ENCODE data around the gene CD6. TPM values are rescaled to one million over a fixed set of nuclear protein-coding genes. Genes with fewer than 3 reads are reported as not detected.

The CD6 gene
- total and polyA plus RNA-seq, 2 of the 8 experiments (the other 6 are each of a cell fraction or from before 2014, with no cell fraction given): 0.03 TPM; not detected in 1

DNA sequence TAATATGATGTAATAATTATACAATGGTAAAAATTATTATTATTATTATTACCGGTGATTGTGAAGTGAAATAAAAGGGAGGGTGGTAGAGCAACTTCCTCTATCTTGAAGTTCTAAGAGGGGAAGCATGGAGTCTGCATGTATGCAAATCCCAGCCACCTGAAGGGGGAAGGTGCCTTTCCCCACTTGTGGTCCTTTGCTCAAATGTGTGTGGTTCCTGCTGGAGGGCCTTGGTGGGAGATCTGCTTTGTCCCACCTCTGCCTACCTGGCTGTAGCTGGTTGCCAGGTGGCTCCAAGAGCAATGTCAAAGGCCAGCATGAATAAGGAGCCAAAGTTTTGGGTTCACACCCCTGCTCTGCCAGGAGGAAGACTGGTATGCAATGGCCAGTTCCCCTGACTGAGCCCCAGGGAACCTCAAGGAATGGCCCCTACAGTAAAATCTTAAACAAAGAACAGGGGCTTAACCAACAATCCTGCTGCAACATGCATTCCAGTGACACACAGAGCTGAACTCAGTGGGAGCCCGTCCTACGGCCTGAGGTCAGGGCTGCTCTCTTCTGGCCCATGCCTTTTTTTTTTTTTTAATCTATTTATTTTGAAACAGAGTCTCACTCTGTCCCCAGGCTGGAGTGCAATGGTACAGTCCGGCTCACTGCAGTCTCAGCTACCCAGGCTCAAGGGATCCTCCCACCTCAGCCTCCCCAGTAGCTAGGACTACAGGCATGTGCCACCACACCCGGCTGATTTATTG, 38.7 kb upstream of the CD6 start:
- TF ChIP-seq TEAD4 (IDR thresholded peaks at IDR 0.05; ENCODE audit: low read depth, low read length) (0 out of 2 replicates have a peak, but pooled peaks have one; percentile 40), KDM5A (IDR thresholded peaks at IDR 0.05; ENCODE audit: low read length) (no peak), CREB1 (IDR thresholded peaks at IDR 0.05) (no peak), NRF1 (IDR thresholded peaks at IDR 0.05; ENCODE audit: low read depth, low read length) (no peak), BRCA1 (IDR thresholded peaks at IDR 0.05; ENCODE audit: low read depth, low read length) (no peak), RNF2 (IDR thresholded peaks at IDR 0.05; ENCODE audit: borderline replicate concordance, low read depth, low read length, missing control alignments, poor library complexity, severe bottlenecking) (no peak), SIX5 (IDR thresholded peaks at IDR 0.05; ENCODE audit: low read depth, low read length) (no peak)
- TF ChIP-seq, protein P1, sequence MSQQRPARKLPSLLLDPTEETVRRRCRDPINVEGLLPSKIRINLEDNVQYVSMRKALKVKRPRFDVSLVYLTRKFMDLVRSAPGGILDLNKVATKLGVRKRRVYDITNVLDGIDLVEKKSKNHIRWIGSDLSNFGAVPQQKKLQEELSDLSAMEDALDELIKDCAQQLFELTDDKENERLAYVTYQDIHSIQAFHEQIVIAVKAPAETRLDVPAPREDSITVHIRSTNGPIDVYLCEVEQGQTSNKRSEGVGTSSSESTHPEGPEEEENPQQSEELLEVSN (IDR thresholded peaks at IDR 0.05): no peak
- Histone ChIP-seq H3K4me3 (ENCODE audit: extremely low read depth in 1 of 4, insufficient read depth in 2 of 4, low read depth in 3 of 4, low read length in 4 of 4) (no peak overlapping the region), H3K79me2 (ENCODE audit: control insufficient read depth in 1 of 2, insufficient read depth in 2 of 2, low read length in 2 of 2) (no peaks in the 10 kb centered on the region), H4K91ac (replicated peaks; ENCODE audit: insufficient read length, low read length) (no peak overlapping the region), H2BK120ac (replicated peaks; ENCODE audit: low read depth, low read length) (no peak overlapping the region), H2BK12ac (ENCODE audit: low read depth, low read length) (no peak overlapping the region), H3K27me3 (replicated peaks in 1 of 4; ENCODE audit: control insufficient read depth in 3 of 4, extremely low read depth in 1 of 4, insufficient read depth in 3 of 4, low read length in 3 of 4) (no peaks in the 10 kb centered on the region), H2BK5ac (ENCODE audit: low read depth, low read length) (no peak overlapping the region), H3K27ac (ENCODE audit: low read depth, low read length) (0 out of 2 replicates have a peak overlapping the region, but pooled peaks have one; percentile 38), H3K56ac (replicated peaks; ENCODE audit: insufficient read length, low read depth, low read length) (no peak overlapping the region), H3K18ac (ENCODE audit: extremely low read depth, low read length) (no peak overlapping the region), H3K9ac (replicated peaks in 1 of 4; ENCODE audit: extremely low read depth in 1 of 4, low read depth in 3 of 4, low read length in 3 of 4) (peak overlapping the region in 1 of 4 experiments; percentile 27; a peak in 1 of 7 replicates), H3K23me2 (ENCODE audit: low read depth, low read length) (no peaks in the 10 kb centered on the region), H3K9me3 (ENCODE audit: insufficient read depth in 2 of 2, low read depth in 1 of 2, low read length in 1 of 2) (no peaks in the 10 kb centered on the region), H4K5ac (ENCODE audit: insufficient read length, low read depth, low read length) (peak overlapping the region; percentile 44), H2BK20ac (ENCODE audit: low read length) (no peak overlapping the region), H4K20me1 (replicated peaks in 1 of 2; ENCODE audit: control insufficient read depth in 1 of 2, insufficient read depth in 2 of 2, low read length in 2 of 2) (peaks cover 3 to 9% of the 10 kb centered on the region in 2 experiments), H2AK5ac (ENCODE audit: low read depth, low read length) (no peak overlapping the region), H2BK15ac (ENCODE audit: low read length) (no peak overlapping the region), H3K4me1 (replicated peaks in 1 of 4; ENCODE audit: control insufficient read depth in 3 of 4, insufficient read depth in 4 of 4, low read length in 3 of 4) (peaks cover 0 to 3% (median 1%) of the 10 kb centered on the region in 4 experiments; a peak in 4 of 7 replicates), H3K4me2 (ENCODE audit: insufficient read depth in 1 of 2, low read depth in 2 of 2, low read length in 2 of 2) (no peak overlapping the region), H2AFZ (ENCODE audit: low read length) (no peak overlapping the region), H3K14ac (ENCODE audit: insufficient read length) (no peak overlapping the region), H3K4ac (replicated peaks; ENCODE audit: insufficient read length, low read depth, low read length) (no peak overlapping the region), H3K79me1 (ENCODE audit: low read depth, low read length) (no peaks in the 10 kb centered on the region), H3K23ac (ENCODE audit: insufficient read length) (no peak overlapping the region), H4K8ac (ENCODE audit: extremely low read depth, insufficient read depth, low read length) (peak overlapping the region; percentile 25; the same call in 1 of the 2 replicates), H3K36me3 (ENCODE audit: control insufficient read depth in 2 of 4, insufficient read depth in 4 of 4, low read length in 3 of 4) (peaks cover 10 to 58% (median 27%) of the 10 kb centered on the region in 4 experiments; a peak in 7 of 8 replicates)
- POLR2A ChIA-PET (ENCODE audit: partially characterized antibody): interaction anchor here (1.0 to 2.1 kb wide), 3 partner anchors 8 to 27 kb away, joined by 4 to 5 read pairs (median 4); no protein-coding TSS in a partner anchor
- no peak for DNase-seq (ENCODE audit: low read depth in 1 of 2, low spot score in 2 of 2)
- CTCF ChIA-PET (ENCODE audit: partially characterized antibody): interaction anchor here (1.0 to 3.4 kb wide), 8 partner anchors 10 to 36 kb away, joined by 3 to 20 read pairs (median 3); no protein-coding TSS in a partner anchor
- no peak for FAIRE-seq
- WGBS, 2 experiments (ENCODE audit: extremely low coverage in 1 of 2, insufficient coverage in 1 of 2, insufficient read length in 1 of 2, insufficient replicate concordance in 2 of 2, low coverage in 1 of 2, low lambda C conversion rate in 2 of 2, missing lambda C conversion rate in 1 of 2): 82% methylated on average over 5 of the region's 5 CpGs; no CpG with 5 or more reads in 1 of the 2 experiments

Measured in H1 (cell line).